ENCODE measurements around the gene ZNRF3. TPM values are rescaled to one million over a fixed set of nuclear protein-coding genes. Genes with fewer than 3 reads are reported as not detected.
"Not testable (repeated sequence)": the region's sequence is repeated elsewhere in the genome, so short reads cannot be mapped to it uniquely, and the experiment has no call there.

ZNRF3 gene
- polyA plus RNA-seq, 4 donors = 25.9 to 31.7 (median 30.2) TPM

DNA sequence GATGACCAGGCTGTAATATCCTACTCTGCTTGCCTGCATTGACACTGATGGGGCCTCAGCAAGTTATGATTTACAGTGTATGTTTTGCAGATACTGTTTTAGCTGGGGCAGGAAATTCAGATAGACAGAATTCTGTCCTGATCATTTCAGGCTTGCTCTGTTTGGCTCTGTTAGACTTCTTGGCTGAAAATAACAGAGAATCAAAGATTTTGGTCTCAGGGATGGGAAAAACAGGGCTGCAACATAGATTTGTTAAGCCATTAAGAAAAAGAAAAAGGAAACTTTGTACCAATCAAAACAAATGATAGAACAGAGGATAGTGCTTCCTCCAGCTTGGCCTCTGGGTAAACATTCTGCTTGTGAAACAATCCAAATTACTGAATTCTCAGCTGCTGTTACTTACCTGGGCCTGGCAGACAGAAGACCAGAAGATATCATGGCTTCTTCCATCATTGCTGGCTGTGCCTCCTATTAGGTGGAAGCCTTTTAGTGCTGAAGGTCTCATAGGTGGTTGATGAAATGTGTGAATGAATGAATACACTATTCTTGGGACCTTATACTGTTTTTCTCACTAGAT is 22.0 kb downstream of the ZNRF3 start:
- no peak for DNase-seq (ENCODE audit: low read depth in 4 of 4, low spot score in 2 of 4)

DNA sequence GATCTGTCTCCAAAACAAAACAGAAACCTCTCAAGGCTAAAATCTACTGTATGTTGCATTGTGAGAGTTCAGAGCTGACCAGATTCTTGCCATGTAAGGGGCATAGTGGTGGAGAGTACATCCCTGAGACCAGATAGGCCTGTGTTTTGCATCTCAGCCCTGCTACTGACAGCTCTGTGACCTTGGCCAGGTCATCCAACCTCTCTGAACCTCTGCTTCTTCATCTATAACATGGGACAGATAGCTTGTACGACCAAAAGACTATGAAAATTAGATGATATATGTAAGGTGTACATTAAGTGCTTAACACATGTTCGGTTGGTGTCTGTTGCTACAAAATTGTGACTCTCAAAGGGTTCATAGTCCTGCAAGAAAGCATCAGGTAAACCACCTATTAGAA is 22.9 kb downstream of the ZNRF3 start:
- no peak for DNase-seq (ENCODE audit: low read depth in 4 of 4, low spot score in 2 of 4)

DNA sequence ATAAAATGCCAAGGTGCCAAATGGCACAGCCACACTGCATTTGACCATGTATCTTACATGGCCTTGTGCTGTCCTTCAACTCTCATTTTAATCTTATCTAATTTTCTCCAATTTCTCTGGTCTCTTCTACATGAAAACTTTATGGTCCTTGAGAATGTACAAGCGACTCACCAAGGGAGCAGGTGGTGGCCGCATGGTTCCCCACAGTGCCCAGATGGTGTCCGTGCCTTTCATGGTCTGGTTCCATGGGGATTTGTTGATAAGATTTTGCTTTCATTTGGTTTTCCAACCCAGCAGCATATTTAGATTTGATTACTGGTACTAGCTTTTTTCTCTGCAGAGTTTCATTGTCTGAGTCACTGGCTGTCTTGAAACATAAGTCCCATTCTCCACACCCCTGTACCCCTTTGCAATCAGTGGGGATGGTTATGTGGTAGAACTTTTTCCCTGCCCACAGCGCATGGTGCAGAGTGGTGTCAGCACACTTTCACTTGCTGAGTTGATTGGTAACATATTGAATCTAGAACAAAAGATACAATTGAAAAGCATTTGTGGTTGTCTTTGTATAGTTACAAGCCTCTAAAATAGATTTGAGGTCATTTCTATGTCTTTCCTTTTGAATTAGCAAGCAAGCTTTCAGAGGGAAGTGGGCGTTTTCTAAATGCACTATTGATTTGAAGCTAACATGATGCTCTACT is 24.1 kb downstream of the ZNRF3 start:
- no peak for DNase-seq (ENCODE audit: low read depth in 4 of 4, low spot score in 2 of 4)

DNA sequence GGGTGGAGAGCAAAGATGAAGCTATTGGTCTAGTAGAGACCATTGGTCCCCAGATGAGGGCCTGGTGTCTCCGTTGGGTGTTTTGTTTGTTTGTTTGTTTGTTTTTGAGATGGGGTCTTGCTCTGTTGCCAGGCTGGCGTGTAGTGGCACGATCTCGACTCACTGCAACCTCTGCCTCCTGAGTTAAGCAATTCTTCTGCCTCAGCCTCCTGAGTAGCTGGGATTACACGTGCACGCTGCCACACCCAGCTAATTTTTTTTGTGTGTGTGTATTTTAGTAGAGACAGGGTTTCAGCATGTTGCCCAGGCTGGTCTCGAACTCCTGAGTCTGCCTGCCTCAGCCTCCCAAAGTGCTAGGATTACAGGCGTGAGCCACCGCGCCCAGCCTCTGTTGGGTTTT is 25.4 kb downstream of the ZNRF3 start:
- not testable (repeated sequence) for DNase-seq (ENCODE audit: low read depth in 4 of 4, low spot score in 2 of 4)

GRCh38 chr22:28909375-28909774 is 26.0 kb downstream of the ZNRF3 start:
- no peak for DNase-seq (ENCODE audit: low read depth in 4 of 4, low spot score in 2 of 4)

- no peak for DNase-seq (ENCODE audit: low read depth in 4 of 4, low spot score in 2 of 4)
These were observed 27.4 kb downstream of the ZNRF3 start for GRCh38 chr22:28910569-28911303.

- DNase-seq (ENCODE audit: low read depth in 4 of 4, low spot score in 2 of 4) = no peak
These were observed 27.9 kb downstream of the ZNRF3 start for GRCh38 chr22:28911304-28911690.

DNA sequence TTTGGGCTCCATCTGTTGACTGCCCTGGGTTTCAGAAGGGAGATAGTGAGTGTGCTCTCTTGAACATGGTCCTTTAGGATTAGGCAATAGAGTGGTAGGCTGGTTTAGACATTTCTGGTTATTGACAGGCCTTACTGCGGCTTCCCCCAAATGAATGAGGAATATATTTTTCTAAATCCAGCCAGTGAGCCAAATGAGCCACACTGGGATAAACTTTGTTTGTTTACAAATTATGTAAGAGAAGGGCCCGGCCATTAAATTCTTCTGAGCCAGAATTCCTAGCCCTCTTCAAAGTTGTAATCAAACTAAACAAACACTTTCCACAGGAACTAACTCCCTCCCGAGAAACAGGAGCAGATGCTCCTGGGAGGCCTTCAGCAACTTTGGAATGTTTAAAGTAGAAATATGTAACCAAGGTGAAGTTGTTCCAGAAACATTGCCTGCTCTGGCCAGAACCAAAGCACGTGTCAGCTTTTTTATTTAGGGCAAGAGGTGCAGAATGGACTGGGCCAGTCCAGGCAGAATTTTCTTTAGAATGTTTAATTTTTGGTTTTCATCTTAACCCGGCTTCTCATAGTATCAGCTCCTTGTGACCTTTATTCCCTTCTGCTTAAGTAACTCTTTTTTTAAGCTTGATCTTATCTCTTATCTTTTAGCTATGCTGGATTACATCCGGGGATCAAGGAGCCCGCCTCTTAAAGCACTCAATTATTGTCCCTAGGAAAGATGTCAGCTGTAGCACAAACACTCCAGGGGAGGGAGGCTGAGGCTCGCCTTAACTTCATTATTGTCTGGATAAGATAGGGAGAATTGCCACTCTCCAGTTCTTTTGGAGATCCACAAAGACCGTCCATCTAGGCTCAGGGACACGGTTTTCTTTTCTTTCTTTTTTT is 28.7 kb downstream of the ZNRF3 start:
- DNase-seq (ENCODE audit: low read depth in 4 of 4, low spot score in 2 of 4) = no peak

DNA sequence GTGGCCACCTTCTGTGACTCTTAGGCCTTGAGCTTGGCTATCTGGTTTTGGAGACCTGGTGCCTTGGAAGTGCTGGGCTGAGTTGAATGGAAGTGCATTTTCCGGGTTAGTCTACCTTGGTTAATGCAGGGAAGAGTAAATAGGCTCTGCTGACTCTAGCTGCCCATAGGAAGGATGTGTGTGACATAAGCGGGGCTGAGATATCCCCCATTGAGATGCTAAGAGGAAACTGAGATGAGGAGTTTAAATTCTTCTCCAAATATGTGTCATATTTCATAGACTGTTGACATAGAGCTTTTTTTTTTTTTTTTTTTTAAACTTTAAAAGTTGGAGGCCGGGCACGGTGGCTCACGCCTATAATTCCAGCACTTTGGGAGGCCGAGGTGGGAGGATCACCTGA is 30.8 kb downstream of the ZNRF3 start:
- DNase-seq (ENCODE audit: low read depth in 4 of 4, low spot score in 2 of 4) = no peak

DNA sequence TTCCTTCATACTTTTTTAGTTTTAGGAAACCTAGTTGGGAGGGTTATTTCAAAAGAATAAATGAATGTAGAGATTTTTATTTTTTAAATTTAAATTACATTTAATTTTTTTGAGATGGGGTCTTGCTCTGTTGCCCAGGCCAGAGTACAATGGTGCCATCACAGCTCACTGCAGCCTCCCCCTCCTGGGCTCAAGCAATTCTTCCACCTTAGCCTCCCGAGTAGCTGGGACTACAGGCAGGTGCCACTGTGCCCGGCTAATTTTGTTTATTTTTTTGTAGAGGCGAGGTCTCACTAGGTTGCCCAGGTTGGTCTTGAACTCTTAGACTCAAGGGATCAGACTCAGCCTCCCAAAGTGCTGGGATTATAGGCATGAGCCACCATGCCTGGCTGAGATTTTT is 32.6 kb downstream of the ZNRF3 start:
- no peak for DNase-seq (ENCODE audit: low read depth in 4 of 4, low spot score in 2 of 4)

DNA sequence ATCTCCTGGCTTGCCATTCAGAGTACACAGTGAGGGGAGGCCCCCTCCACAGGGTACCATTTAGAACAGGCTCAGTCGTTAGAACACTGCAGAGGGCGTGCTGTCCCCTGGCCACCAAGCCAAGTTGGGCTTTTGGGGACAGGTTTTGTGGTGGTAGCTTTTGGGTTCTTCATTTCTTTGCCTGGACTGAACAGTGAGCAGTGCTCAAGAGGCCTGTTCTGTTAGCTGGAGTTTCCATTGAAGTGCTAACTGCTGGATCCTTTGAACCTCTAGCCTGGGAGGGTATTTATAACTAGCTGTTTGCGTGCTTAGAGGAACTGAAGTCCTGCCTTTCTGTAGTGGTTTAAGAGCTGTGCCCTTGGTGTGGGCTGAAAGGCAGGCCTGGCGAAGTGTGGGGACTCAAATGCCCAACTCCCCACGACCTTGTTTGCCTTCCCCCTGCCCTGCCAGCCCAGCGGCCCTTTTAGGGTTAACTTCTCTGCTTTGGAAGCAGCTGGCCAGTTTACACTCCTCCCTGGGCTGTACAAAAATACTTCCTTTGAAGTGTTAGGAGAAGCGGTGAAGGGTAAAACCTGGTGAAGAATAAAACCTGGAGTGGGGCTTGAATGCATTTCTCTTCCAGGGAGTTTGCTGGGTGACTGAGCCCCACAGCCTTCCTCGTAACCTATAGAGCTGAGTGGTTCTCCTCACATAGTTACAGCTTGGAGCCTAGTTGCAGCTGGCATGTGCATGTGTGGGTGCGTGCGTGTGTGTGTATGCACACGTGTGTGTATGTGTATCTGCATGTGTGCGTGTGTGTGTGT is 34.6 kb downstream of the ZNRF3 start:
- DNase-seq (ENCODE audit: low read depth in 4 of 4, low spot score in 2 of 4) = peak in 3 of 4 donors; percentile 69 to 92 (median 89)

GRCh38 chr22:28918550-28919271 is 35.3 kb downstream of the ZNRF3 start:
- DNase-seq (ENCODE audit: low read depth in 4 of 4, low spot score in 2 of 4) = no peak

DNA sequence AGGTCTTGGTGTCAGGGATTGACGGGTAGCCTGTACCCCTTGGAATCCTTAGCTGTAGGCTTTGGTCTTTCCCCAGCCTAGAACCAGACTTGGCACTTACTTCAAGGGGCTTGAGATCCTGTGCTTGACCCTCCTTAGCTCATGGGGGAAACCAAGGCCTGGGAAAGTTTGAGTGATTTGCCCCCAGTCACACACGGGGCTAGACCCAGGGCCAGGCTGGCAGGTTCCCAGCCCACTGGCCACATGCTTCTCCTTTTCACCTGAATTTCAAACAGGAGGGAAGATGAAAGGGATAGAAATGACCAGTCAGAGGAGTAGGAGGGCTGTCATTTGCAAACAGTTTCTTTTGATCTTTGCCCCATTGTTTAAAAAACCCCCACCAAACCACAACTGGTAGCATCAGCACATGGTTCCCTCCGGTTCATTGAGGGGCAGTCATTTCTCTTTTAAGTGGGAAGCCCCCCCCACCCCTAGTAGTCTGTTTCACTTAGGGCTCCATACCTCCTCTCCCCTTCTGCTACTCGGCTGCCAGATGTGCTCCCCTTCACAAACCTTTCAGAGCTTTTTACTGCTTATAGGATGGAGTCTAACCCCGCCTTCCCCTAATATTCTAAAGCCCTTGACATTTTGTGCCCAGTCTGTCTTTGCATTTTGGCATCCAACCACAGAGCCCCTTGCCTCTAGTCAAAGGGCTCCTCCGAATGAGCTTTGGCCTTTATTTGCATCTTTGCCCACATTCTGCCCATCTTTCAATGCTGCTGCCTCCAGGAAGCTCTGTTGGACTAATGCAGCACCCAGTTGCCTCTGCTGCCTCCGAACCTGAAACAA is 37.6 kb downstream of the ZNRF3 start:
- DNase-seq (ENCODE audit: low read depth in 4 of 4, low spot score in 2 of 4) = no peak

GRCh38 chr22:28921585-28921879 is 38.2 kb downstream of the ZNRF3 start:
- no peak for DNase-seq (ENCODE audit: low read depth in 4 of 4, low spot score in 2 of 4)

DNA sequence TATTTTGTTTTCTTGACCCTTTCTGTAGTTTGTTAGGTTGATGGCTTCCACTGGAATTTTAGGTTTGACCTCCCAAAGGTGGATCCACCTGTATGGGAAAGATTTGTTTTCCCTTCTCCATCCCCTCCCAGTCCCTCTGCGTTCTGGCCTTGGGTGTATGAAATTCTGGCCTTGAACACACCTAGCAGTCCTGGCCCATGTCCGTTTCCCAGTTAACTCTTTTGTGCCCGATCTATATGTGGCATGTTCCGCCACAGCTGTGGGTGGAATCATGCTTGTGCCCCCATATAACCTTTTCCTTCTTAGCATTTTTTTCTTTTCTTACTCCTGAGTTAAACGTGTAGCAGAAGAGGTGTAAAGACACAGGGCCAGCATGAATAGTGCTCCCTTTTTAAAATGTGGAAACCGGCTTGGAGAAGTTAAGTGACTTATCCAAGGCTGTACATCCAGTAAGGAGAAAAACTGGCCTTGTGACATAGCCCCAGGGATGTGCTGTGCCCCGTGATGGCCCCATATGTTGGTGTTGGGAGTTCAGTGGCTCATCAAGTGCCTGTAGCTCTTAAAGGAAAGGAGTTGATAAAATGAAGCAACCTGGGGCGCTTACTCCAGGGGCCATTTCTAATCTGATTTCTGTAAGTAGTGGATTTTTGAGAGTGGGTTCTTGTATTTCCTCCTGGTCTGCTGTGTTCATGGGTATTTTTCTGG is 39.3 kb downstream of the ZNRF3 start:
- no peak for DNase-seq (ENCODE audit: low read depth in 4 of 4, low spot score in 2 of 4)

- DNase-seq (ENCODE audit: low read depth in 4 of 4, low spot score in 2 of 4) = peak in 1 of 4 donors; percentile 56
These were observed 40.7 kb downstream of the ZNRF3 start for GRCh38 chr22:28923826-28924732.

DNA sequence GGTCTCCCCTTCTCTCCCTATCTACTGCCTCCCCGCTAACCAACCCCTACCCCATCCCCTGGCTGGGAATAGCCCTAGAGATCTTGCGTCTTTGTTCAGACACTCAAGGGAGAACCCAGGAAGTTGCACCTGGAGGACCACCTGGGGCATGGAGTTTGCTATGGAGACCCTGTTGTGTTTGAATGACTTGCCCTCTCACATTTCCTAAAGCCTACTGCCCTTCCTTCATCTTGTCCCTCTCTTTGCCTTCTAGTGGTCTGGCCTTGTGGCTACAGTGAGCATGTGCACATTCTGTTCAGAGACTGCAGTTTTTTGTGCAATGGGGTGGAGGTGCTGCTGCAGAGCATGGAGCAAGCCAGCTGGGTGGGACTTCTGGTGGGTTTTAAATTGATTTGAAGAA is 42.5 kb downstream of the ZNRF3 start:
- no peak for DNase-seq (ENCODE audit: low read depth in 4 of 4, low spot score in 2 of 4)
